Lower lobe of right lung (tissue), 2 donors: Measurements from ENCODE around the gene MAP7. TPM values are rescaled to one million over a fixed set of nuclear protein-coding genes. Genes with fewer than 3 reads are reported as not detected.
A peak's percentile ranks its signal among the peaks of the same experiment; 100 is the strongest.

Source experiments
- ATAC-seq, 2 donors: fragments of 200-7000 bp; cut with Tn5 transposase; one replicate each; pipeline ENCODE4 v1.9.1; 2020 to 2022; ENCODE audit warnings: mild to moderate bottlenecking in 2 of 2, moderate library complexity in 2 of 2
- DNase-seq: peaks from one replicate; pipeline ENCODE4 v3.0.0-alpha.2; 2020
- H3K27ac ChIP-seq: fragments of 200-600 bp; one replicate; pipeline ENCODE4 v1.8.0; 2022
- H3K27me3 ChIP-seq: fragments of 200-600 bp; one replicate; pipeline ENCODE4 v1.8.0; 2022; ENCODE audit warnings: low read depth
- H3K36me3 ChIP-seq: fragments of 200-600 bp; one replicate; pipeline ENCODE4 v1.8.0; 2022; ENCODE audit warnings: mild to moderate bottlenecking
- H3K4me1 ChIP-seq: fragments of 200-600 bp; one replicate; pipeline ENCODE4 v1.8.0; 2022
- H3K4me3 ChIP-seq: fragments of 200-600 bp; one replicate; pipeline ENCODE4 v1.8.0; 2022; ENCODE audit warnings: mild to moderate bottlenecking
- H3K9me3 ChIP-seq: fragments of 200-600 bp; one replicate; pipeline ENCODE4 v1.8.0; 2022
- intact Hi-C: fragments of 100-400 bp; cut with DNase I; formaldehyde crosslinking; loops from one replicate; pipeline ENCODE4 v1.11.0; 2022
- total RNA-seq: library from RNA; stranded (reverse); fragmentation: NEBNext Ultra II Directional; extraction: Animal tissue kit (Norgen Biotek cat#: 25700); gene quantifications from one replicate; pipeline ENCODE4 v1.2.1, GENCODE V29; 2021
- TF ChIP-seq, protein P1 (sequence below): fragments of 200-600 bp; IDR thresholded peaks from one replicate; pipeline ENCODE4 v1.8.0; 2022; ENCODE audit warnings: antibody characterized with exemption, mild to moderate bottlenecking
- donor health status: DM: no; HTN: yes; CAD: no; lungs with severe emphysema.

MAP7 gene
- total RNA-seq, 1 donor from 2014 or later, result 18.3 TPM

DNA sequence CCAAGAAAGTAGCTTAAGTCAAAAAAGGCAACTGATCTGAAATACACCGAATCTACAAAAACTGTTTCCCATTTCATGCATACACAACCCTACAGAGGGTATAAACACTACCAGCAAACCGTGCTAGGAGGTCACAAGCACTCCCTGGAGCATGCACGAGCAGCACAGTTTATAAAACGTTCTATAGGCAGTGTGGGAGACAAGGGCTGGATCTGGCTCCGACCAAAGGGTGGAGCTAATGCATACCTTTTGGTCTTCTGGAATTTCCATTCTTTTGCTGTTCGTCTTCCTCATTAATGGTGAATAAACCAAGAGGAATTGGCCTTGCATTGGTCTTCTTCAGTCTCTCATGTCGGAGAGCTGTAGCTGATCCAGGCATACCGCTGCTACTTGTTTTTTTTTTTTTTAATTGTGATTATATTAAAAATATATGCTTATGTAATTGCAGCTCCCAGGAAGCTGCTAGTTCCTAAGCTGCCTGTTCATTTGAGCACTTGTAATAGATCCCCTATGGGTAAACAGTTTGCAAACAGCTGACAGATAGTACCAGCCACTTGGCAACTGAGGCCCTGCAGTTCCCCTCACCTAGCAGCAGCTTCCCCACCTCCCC, 24.5 kb downstream of the MAP7 start:
- TF ChIP-seq, protein P1, sequence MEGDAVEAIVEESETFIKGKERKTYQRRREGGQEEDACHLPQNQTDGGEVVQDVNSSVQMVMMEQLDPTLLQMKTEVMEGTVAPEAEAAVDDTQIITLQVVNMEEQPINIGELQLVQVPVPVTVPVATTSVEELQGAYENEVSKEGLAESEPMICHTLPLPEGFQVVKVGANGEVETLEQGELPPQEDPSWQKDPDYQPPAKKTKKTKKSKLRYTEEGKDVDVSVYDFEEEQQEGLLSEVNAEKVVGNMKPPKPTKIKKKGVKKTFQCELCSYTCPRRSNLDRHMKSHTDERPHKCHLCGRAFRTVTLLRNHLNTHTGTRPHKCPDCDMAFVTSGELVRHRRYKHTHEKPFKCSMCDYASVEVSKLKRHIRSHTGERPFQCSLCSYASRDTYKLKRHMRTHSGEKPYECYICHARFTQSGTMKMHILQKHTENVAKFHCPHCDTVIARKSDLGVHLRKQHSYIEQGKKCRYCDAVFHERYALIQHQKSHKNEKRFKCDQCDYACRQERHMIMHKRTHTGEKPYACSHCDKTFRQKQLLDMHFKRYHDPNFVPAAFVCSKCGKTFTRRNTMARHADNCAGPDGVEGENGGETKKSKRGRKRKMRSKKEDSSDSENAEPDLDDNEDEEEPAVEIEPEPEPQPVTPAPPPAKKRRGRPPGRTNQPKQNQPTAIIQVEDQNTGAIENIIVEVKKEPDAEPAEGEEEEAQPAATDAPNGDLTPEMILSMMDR, result no peak
- H3K36me3 ChIP-seq, result no peaks in the 10 kb centered on the region
- H3K27ac ChIP-seq, result no peak overlapping the region
- H3K4me3 ChIP-seq, result no peak overlapping the region
- intact Hi-C loops, result no loop called here
- DNase-seq, result no peak
- H3K4me1 ChIP-seq, result peaks cover 20% of the 10 kb centered on the region
- H3K9me3 ChIP-seq, result no peaks in the 10 kb centered on the region
- H3K27me3 ChIP-seq, result no peaks in the 10 kb centered on the region
- peak in 1 of 2 donors; percentile 25 for ATAC-seq

DNA sequence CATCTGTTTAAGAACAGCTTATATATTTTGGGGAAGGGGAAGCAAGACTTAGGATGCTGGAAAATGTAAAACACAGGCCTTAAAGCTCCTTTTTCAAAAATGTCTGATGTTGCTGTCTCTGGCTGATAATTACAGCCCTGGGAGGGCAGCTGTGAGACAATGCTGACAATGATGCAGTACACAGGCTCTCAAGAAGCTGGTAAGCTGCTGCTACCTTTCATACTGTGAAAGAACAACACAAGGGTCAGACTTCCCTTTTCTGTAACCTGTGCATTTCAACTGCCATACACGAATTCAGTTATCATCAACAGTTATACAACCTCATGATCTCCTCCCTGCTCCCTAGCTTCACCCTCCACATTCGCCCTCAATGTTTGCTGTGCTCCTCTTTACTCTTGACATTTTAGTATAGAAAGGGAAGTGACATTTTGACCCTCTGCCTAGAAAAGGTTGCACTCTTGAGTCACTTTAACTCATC, 25.2 kb downstream of the MAP7 start:
- no peaks in the 10 kb centered on the region for H3K27me3 ChIP-seq
- intact Hi-C loops, result no loop called here

DNA sequence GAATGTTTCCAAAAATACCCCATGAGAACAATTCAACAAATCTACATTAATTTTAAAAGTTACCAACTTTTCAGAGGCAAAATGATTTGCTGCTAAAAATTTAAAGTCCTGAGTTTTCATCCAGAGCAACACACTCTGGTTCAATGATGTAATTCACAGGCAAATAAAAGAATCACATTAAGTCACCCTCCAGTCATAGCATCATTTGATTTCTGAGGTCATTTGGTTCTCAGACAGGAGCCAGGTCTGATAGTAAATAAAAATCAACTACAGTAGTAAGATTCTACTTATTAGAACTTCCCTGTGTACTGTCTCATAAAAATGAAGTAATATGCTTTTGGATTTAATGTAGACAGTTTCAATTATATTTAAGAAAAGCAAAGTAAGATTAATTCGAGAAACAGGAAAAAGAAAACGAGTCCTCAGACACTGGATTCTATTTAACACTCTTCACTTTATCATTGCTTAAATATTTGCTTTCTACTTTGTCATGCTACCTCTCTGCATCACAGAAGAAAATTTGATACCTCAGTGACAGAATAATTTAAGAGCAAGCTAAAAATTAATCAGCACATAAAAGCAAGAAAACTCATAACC, 25.8 kb downstream of the MAP7 start:
- Histone ChIP-seq H3K4me3 (no peak overlapping the region), H3K36me3 (no peaks in the 10 kb centered on the region), H3K27ac (no peak overlapping the region), H3K27me3 (no peaks in the 10 kb centered on the region), H3K4me1 (peaks cover 20% of the 10 kb centered on the region), H3K9me3 (no peaks in the 10 kb centered on the region)
- intact Hi-C loops, result no loop called here
- TF ChIP-seq, protein P1, result no peak
- DNase-seq (no peak), ATAC-seq (no peak)

More for the DNA sequence above, 25.2 kb downstream of the MAP7 start:
- TF ChIP-seq, protein P1, result no peak
- ATAC-seq, result peak in 1 of 2 donors; percentile 25
- Histone ChIP-seq H3K36me3 (no peaks in the 10 kb centered on the region), H3K27ac (no peak overlapping the region), H3K9me3 (no peaks in the 10 kb centered on the region), H3K4me3 (no peak overlapping the region), H3K4me1 (peaks cover 20% of the 10 kb centered on the region)
- DNase-seq, result no peak

DNA sequence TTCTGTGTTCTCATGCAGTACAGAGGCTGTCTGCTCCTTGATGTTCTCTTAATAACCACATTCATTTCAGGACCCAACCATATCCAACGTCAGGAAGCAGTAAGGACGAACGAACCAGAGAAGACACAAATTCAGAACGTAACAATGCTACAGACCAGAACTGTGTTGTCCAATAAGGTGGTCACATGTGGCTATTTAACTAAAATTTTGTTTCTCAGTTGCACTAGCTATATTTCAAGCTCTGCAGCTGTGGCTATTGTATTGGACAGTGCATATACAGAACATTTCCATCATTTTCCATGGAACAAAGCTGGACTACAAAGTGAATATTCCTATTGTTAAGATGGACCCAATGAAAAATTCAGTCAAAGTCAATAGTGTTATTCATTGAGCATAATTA, 27.0 kb downstream of the MAP7 start:
- no peak overlapping the region for H3K4me3 ChIP-seq
- no peaks in the 10 kb centered on the region for H3K9me3 ChIP-seq
- H3K27ac ChIP-seq, result no peak overlapping the region
- no peaks in the 10 kb centered on the region for H3K36me3 ChIP-seq
- TF ChIP-seq, protein P1, result no peak
- H3K4me1 ChIP-seq, result peaks cover 20% of the 10 kb centered on the region
- intact Hi-C loops, result no loop called here
- DNase-seq, result no peak
- no peak for ATAC-seq
- H3K27me3 ChIP-seq, result no peaks in the 10 kb centered on the region

DNA sequence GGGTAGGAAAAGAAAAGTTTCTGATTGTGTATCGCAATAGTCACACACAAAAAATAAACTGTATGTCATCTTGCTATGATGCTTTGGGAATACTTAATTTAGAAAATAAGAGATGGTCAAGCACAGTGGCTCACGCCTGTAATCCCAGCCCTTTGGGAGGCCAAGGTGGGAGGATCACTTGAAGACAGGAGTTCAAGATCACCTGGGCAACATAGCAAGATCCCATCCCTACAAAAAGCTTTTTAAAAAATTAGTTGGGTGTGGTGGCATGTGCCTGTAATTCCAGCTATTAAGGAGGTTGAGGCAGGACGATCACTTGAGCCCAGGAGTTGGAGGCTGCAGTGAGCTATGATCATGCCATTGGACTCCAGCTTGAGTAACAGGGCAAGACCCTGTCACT, 27.6 kb downstream of the MAP7 start:
- Histone ChIP-seq H3K27me3 (no peaks in the 10 kb centered on the region), H3K4me3 (no peak overlapping the region), H3K27ac (no peak overlapping the region), H3K36me3 (no peaks in the 10 kb centered on the region), H3K4me1 (peaks cover 18% of the 10 kb centered on the region), H3K9me3 (no peaks in the 10 kb centered on the region)
- intact Hi-C loops, result no loop called here
- TF ChIP-seq, protein P1, result no peak
- no peak for ATAC-seq
- no peak for DNase-seq
